Stomach (tissue), 9 donors: ENCODE data around the gene NUCB2. TPM values are rescaled to one million over a fixed set of nuclear protein-coding genes. Genes with fewer than 3 reads are reported as not detected.
A peak's percentile ranks its signal among the peaks of the same experiment; 100 is the strongest.

Source experiments
- DNase-seq, 2 donors: peaks; one replicate each; pipeline versions ENCODE4 v3.0.0 to v3.0.0-alpha.2; 2013 to 2019
- H3K27ac ChIP-seq, 5 donors: fragments of 200-600 bp in 4 of 5; sonication (generic) in 4 of 5; one replicate each; pipeline ENCODE4 v1.5.1; 2013 to 2019; ENCODE audit warnings: mild to moderate bottlenecking in 1 of 5, moderate library complexity in 1 of 5
- H3K27me3 ChIP-seq, 3 donors: fragments of 200-600 bp; sonication (generic); one replicate each; pipeline ENCODE4 v1.5.1; 2017 to 2019; ENCODE audit warnings: mixed run types in 1 of 3
- H3K36me3 ChIP-seq, 4 donors: fragments of 200-600 bp; sonication (generic); 1 replicate in 3 of 4; 2 replicates in 1 of 4; pipeline ENCODE4 v1.5.1; 2016 to 2019
- H3K4me1 ChIP-seq, 4 donors: fragments of 200-600 bp; sonication (generic); one replicate each; pipeline ENCODE4 v1.5.1; 2016 to 2019
- H3K4me3 ChIP-seq, 4 donors: fragments of 200-600 bp; sonication (generic) in 3 of 4; one replicate each; pipeline ENCODE4 v1.5.1; 2016 to 2019; ENCODE audit warnings: mild to moderate bottlenecking in 1 of 4
- H3K9me3 ChIP-seq, 4 donors: fragments of 200-600 bp; sonication (generic); one replicate each; pipeline ENCODE4 v1.5.1; 2016 to 2019
- EP300 ChIP-seq: sonication (generic); formaldehyde crosslinking; IDR thresholded peaks from one replicate; pipeline ENCODE4 v1.6.1; 2017; ENCODE audit warnings: antibody characterized with exemption
- POLR2A ChIP-seq, 4 donors: fragments of 450-650 bp; IDR thresholded peaks; one replicate each; pipeline ENCODE4 v1.6.1; 2016; ENCODE audit warnings: antibody characterized with exemption in 4 of 4, control low read depth in 2 of 4, mild to moderate bottlenecking in 1 of 4, moderate library complexity in 1 of 4
- POLR2AphosphoS5 ChIP-seq, 3 donors: sonication (generic); formaldehyde crosslinking; IDR thresholded peaks; one replicate each; pipeline ENCODE4 v1.6.1; 2016; ENCODE audit warnings: antibody characterized with exemption in 3 of 3
- WGBS, 5 donors: extraction: QIAGEN DNeasy Blood & Tissue Kit in 3 of 5; methylation state at CpG; one replicate each; pipeline versions ENCODE4 v1.1.5 to v1.1.7; 2013 to 2018; 5-methylcytosine and 5-hydroxymethylcytosine counted together
- intact Hi-C: fragments of 100-400 bp; cut with DNase I; formaldehyde crosslinking; loops from one replicate; pipeline ENCODE4 v1.15.1; 2023; ENCODE audit warnings: low total_unique reads
- polyA plus RNA-seq, 3 donors: library from polyadenylated mRNA; stranded (reverse); fragments of 200-250 nt; gene quantifications; one replicate each; pipeline ENCODE4 v1.2.3, GENCODE V29; 2013
- total RNA-seq, 5 donors: library from RNA; depleted of rRNA; stranded (reverse); fragments of >200 nt; gene quantifications; one replicate each; pipeline versions ENCODE4 v1.1.0 to v1.2.3, GENCODE V29; 2014 to 2016
- TF ChIP-seq, protein P1 (sequence below), 7 experiments: fragments of 450-650 bp in 4 of 7; fragments of 200-600 bp in 3 of 7; sonication (generic) in 3 of 7; IDR thresholded peaks; one replicate each; pipeline ENCODE4 v1.5.1; 2016 to 2019; ENCODE audit warnings: antibody characterized with exemption in 7 of 7, control low read depth in 2 of 7, mild to moderate bottlenecking in 1 of 7
- donor health status: healthy with polysubstance abuse.
- donor health status: Bipolar disorder and iron deficiency.
- donor health status: healthy.

The NUCB2 gene
- total and polyA plus RNA-seq, 8 donors, result 6.4 to 112 (median 51.4) TPM

DNA sequence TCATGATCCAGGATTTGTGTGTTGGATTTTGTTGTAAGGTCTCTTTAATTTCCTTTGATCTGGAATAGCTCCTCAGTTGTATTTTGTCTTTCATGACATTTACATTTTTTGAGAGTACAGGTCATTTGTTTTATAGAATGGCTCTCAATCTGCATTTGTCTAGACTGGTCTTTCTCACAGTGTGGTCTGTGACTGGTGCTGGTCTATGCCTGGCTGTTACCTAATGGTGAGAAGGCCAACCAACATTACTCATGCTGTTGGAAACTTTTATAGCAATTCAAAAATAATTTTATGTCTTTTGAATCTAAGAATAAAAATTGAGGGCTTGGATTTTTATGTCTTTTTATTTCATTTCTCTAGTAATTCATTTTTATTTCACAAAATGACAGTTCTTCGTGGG, 71.1 kb downstream of the NUCB2 start:
- TF ChIP-seq, protein P1, sequence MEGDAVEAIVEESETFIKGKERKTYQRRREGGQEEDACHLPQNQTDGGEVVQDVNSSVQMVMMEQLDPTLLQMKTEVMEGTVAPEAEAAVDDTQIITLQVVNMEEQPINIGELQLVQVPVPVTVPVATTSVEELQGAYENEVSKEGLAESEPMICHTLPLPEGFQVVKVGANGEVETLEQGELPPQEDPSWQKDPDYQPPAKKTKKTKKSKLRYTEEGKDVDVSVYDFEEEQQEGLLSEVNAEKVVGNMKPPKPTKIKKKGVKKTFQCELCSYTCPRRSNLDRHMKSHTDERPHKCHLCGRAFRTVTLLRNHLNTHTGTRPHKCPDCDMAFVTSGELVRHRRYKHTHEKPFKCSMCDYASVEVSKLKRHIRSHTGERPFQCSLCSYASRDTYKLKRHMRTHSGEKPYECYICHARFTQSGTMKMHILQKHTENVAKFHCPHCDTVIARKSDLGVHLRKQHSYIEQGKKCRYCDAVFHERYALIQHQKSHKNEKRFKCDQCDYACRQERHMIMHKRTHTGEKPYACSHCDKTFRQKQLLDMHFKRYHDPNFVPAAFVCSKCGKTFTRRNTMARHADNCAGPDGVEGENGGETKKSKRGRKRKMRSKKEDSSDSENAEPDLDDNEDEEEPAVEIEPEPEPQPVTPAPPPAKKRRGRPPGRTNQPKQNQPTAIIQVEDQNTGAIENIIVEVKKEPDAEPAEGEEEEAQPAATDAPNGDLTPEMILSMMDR (IDR thresholded peaks at IDR 0.05), result no peak
- TF ChIP-seq EP300 (no peak), POLR2AphosphoS5 (IDR thresholded peaks at IDR 0.05) (no peak), POLR2A (IDR thresholded peaks at IDR 0.05) (no peak)
- H3K4me1 ChIP-seq, result peaks cover 5 to 17% (median 16%) of the 10 kb centered on the region in 4 donors
- no peaks in the 10 kb centered on the region for H3K9me3 ChIP-seq
- no peak for DNase-seq
- 77 to 95% (median 85%) methylated on average over 1 of the region's 1 CpG for WGBS, 5 donors
- H3K4me3 ChIP-seq, result no peak overlapping the region
- H3K27ac ChIP-seq, result no peak overlapping the region
- intact Hi-C loops, result no loop called here
- no peaks in the 10 kb centered on the region for H3K36me3 ChIP-seq
- no peaks in the 10 kb centered on the region for H3K27me3 ChIP-seq

DNA sequence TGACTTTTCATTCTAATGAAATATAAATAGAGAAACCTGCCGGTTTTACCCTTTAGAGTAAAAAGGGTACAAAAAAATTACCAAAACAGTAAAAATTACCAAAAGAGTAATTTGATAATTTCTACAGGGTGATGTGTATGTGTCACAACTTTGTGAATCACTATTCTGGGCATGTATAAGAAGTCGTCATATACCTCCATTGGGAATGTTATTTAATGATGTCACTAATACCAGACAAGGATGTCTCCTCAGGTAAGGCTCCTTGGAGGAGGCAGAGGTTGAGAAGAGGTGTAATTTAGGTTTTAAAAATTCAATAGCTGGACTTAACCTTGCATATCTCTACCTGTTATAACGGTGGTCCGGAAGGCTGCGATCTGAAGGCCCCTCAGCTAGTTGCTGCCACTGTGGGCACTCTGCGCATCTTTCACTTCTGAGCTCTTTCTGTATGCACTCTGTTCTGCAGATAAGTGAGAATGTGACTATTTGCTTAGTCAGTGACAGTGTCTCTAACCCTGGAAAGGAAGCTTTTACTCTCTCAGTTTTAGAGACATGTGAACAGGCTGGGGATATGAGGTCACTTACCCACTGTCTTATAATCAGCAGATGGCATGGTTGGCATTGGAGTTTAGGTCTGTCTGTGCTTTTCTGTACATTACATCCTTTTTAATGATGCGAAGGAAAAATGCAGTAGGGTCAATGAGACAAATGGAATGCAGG, 74.1 kb downstream of the NUCB2 start:
- Histone ChIP-seq H3K27ac (no peak overlapping the region), H3K27me3 (no peaks in the 10 kb centered on the region), H3K9me3 (no peaks in the 10 kb centered on the region), H3K36me3 (no peaks in the 10 kb centered on the region), H3K4me1 (peaks cover 12 to 32% (median 28%) of the 10 kb centered on the region in 4 donors), H3K4me3 (no peak overlapping the region)
- intact Hi-C loops, result no loop called here
- DNase-seq, result no peak
- TF ChIP-seq POLR2A (IDR thresholded peaks at IDR 0.05), result no peak
- TF ChIP-seq EP300, result no peak
- no peak for TF ChIP-seq POLR2AphosphoS5 (IDR thresholded peaks at IDR 0.05)
- TF ChIP-seq, protein P1 (IDR thresholded peaks at IDR 0.05), result no peak
- WGBS, 5 donors, result 92 to 94% (median 94%) methylated on average over 7 of the region's 7 CpGs

DNA sequence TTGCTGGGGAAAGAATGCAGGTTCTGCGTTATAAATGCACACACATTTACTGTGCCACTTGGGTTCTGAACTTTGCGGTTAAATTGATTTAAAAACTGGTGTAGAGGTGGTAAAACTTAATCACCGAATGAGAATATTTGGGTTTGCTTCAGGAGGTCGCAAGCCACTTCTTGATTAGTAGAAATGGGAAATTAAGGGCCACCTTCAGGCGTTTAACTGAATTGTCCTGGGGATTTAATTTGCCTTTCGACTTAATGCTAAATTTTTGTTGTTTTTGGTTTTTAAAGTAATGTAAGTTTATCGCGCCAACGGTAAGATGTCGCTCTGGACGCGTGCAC, 74.6 kb downstream of the NUCB2 start:
- peak overlapping the region; percentile 61 to 72 (median 68) for H3K4me3 ChIP-seq
- H3K36me3 ChIP-seq, result no peaks in the 10 kb centered on the region
- WGBS, 5 donors, result 18 to 24% (median 20%) methylated on average over 12 of the region's 12 CpGs
- intact Hi-C loops, result no loop called here
- H3K27me3 ChIP-seq, result no peaks in the 10 kb centered on the region
- no peak for DNase-seq
- H3K9me3 ChIP-seq, result no peaks in the 10 kb centered on the region
- TF ChIP-seq POLR2A (IDR thresholded peaks at IDR 0.05), result no peak
- no peak for TF ChIP-seq EP300
- TF ChIP-seq, protein P1 (IDR thresholded peaks at IDR 0.05), result peak in 1 of 7 experiments; percentile 18
- H3K4me1 ChIP-seq, result peaks cover 12 to 32% (median 28%) of the 10 kb centered on the region in 4 donors
- peak overlapping the region in 4 of 5 donors; percentile 48 to 91 (median 86) for H3K27ac ChIP-seq

DNA sequence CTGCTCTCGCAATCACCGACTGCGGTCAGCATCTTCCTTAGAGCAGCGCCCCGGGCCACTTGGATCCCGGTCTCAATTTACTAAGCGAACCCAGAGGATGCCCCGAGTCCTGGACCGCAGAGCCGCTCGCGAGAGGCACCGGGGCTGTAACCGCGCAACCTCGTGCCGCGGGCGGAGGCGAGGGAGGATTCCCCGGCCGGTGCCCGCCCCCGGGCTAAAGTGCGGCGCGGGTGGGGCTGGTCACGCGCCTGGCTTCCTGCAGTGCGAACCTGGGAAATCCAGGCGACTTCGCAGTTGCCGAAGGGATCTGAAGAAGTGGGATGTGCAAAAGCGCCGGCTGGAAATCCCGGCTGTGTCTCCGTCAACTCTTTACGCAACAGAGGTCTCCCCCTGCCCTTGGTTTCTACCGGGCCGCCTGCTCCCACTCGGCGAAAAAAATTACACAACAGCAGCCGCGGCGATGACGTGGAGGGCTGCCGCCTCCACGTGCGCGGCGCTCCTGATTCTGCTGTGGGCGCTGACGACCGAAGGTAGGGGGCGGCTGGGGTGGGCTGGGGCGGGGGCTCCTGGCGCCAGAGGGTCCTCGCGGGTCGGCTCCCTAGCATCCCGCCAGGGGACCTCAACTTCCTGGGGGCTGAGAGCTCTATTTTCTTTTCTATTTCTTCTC, 75.1 kb downstream of the NUCB2 start, which contains the start of gene NCR3LG1:
Gene NCR3LG1, plus strand, starts transcription at position 291 of the 667 bp plus-strand sequence. Its CDS starts 170 bp downstream, at position 461.
- TF ChIP-seq POLR2AphosphoS5 (IDR thresholded peaks at IDR 0.05) (peak in 2 of 3 donors; percentile 11 to 35), EP300 (no peak)
- Histone ChIP-seq H3K9me3 (no peaks in the 10 kb centered on the region), H3K4me3 (peak within 1 kb of the TSS; percentile 61 to 72 (median 68)), H3K36me3 (no peaks in the 10 kb centered on the region), H3K27me3 (no peaks in the 10 kb centered on the region), H3K27ac (peak within 1 kb of the TSS in 4 of 5 donors; percentile 85 to 91 (median 86)), H3K4me1 (peaks cover 12 to 32% (median 28%) of the 10 kb centered on the region in 4 donors)
- intact Hi-C loops, result no loop called here
- 1% methylated on average over 47 to 61 of the region's 61 CpGs for WGBS, 5 donors
- DNase-seq, result peak; percentile 68 to 84
